Keratinocyte (primary cell): Measurements from ENCODE around the gene PACS2. TPM values are rescaled to one million over a fixed set of nuclear protein-coding genes. Genes with fewer than 3 reads are reported as not detected.

Source experiments
- DNase-seq: peaks from one replicate; pipeline ENCODE4 v3.0.0-alpha.2; 2011; ENCODE audit warnings: low read depth, missing footprints, low spot score
- FAIRE-seq: peaks from 2 replicates; lab custom pipeline; 2011; peaks lifted over from hg19 to GRCh38; lab: Jason Lieb, UNC
- H2AFZ ChIP-seq: 2 replicates; pipeline ENCODE4 v1.6.0; 2012; ENCODE audit warnings: low read length, control low read depth, inconsistent platforms; ENCODE audit not compliant: control insufficient read depth
- H3K27ac ChIP-seq: 2 replicates; pipeline ENCODE4 v1.5.1; 2011; ENCODE audit warnings: low read length; ENCODE audit not compliant: control insufficient read depth, insufficient read depth
- H3K27me3 ChIP-seq: 3 replicates; pipeline ENCODE4 v1.6.0; 2011; ENCODE audit warnings: low read length; ENCODE audit not compliant: control insufficient read depth, insufficient read depth; ENCODE audit errors: extremely low read depth
- H3K36me3 ChIP-seq, 2 experiments: 2 replicates in 1 of 2; 3 replicates in 1 of 2; pipeline ENCODE4 v1.5.1; 2011; ENCODE audit warnings: low read length in 2 of 2, mild to moderate bottlenecking in 1 of 2; ENCODE audit not compliant: control insufficient read depth in 2 of 2, insufficient read depth in 2 of 2; ENCODE audit errors: extremely low read depth in 1 of 2
- H3K4me1 ChIP-seq: 3 replicates; pipeline ENCODE4 v1.5.1; 2011; ENCODE audit warnings: low read length; ENCODE audit not compliant: control insufficient read depth, insufficient read depth; ENCODE audit errors: extremely low read depth
- H3K4me2 ChIP-seq: 3 replicates; pipeline ENCODE4 v1.6.0; 2011; ENCODE audit warnings: low read depth, low read length; ENCODE audit not compliant: control insufficient read depth, insufficient read depth; ENCODE audit errors: extremely low read depth
- H3K4me3 ChIP-seq, 3 experiments: fragments of 200-600 bp in 1 of 3; sonication (generic) in 1 of 3; 2 replicates in 2 of 3; 3 replicates in 1 of 3; pipeline ENCODE4 v1.5.1; 2011 to 2016; ENCODE audit warnings: low read length in 3 of 3, mild to moderate bottlenecking in 3 of 3, control low read depth in 2 of 3, inconsistent platforms in 1 of 3, low read depth in 1 of 3, mixed read lengths in 1 of 3, mixed run types in 1 of 3, moderate library complexity in 1 of 3; ENCODE audit not compliant: control insufficient read depth in 2 of 3, insufficient read depth in 2 of 3; ENCODE audit errors: extremely low read depth in 1 of 3
- H3K79me2 ChIP-seq: 2 replicates; pipeline ENCODE4 v1.6.0; 2012; ENCODE audit warnings: low read length; ENCODE audit not compliant: control insufficient read depth, insufficient read depth
- H3K9ac ChIP-seq: 3 replicates; pipeline ENCODE4 v1.6.0; 2011; ENCODE audit warnings: low read length; ENCODE audit not compliant: control insufficient read depth, insufficient read depth; ENCODE audit errors: extremely low read depth
- H3K9me1 ChIP-seq: 3 replicates; pipeline ENCODE4 v1.6.0; 2011; ENCODE audit warnings: low read length; ENCODE audit not compliant: control insufficient read depth, insufficient read depth; ENCODE audit errors: extremely low read depth
- H3K9me3 ChIP-seq: 2 replicates; pipeline ENCODE4 v1.5.1; 2012; ENCODE audit warnings: low read depth, low read length; ENCODE audit not compliant: control insufficient read depth
- H4K20me1 ChIP-seq: 3 replicates; pipeline ENCODE4 v1.6.0; 2011; ENCODE audit warnings: low read length; ENCODE audit not compliant: control insufficient read depth, insufficient read depth; ENCODE audit errors: extremely low read depth
- CTCF ChIP-seq, 3 experiments: IDR thresholded peaks in 1 of 3; conservative IDR thresholded peaks in 1 of 3; optimal IDR thresholded peaks in 1 of 3; 2 replicates in 2 of 3; 3 replicates in 1 of 3; pipeline versions ENCODE3 to v1.5.1; 2011; ENCODE audit warnings: low read length in 3 of 3, mild to moderate bottlenecking in 3 of 3, moderate library complexity in 2 of 3, control low read depth in 1 of 3, inconsistent platforms in 1 of 3; ENCODE audit not compliant: insufficient read depth in 2 of 3; ENCODE audit errors: extremely low read depth in 1 of 3
- EZH2 ChIP-seq: IDR thresholded peaks from one replicate; pipeline ENCODE4 v1.6.1; 2012; ENCODE audit warnings: inconsistent platforms, mild to moderate bottlenecking, low read length, moderate library complexity
- dilution Hi-C: fragments of 300-500 bp; cut with MboI; formaldehyde crosslinking; loops from one replicate; pipeline ENCODE4 v1.7.0; 2020; ENCODE audit warnings: low sequenced_read_pairs; ENCODE audit not compliant: extremely low pct_ligation_motif_present
- polyA plus RNA-seq, 5 experiments: library from polyadenylated mRNA; depleted of rRNA in 3 of 5; stranded (reverse) in 3 of 5; stranded (forward) in 1 of 5; unstranded in 1 of 5; fragments of >200 nt; gene quantifications; 1 replicate in 1 of 5; 2 replicates in 3 of 5; 3 replicates in 1 of 5; pipeline versions ENCODE4 v1.2.1 to v1.2.3, GENCODE V29; 2011 to 2012; ENCODE audit warnings: missing spikeins in 2 of 5, low read depth in 1 of 5, low replicate concordance in 1 of 5

Gene PACS2
- polyA plus RNA-seq, 1 donor (not counting 4 experiments of a cell fraction or from before 2014, with no cell fraction given): 11.8 TPM

- Histone ChIP-seq H3K4me2 (no peak overlapping the region), H4K20me1 (peaks cover 7% of the 10 kb centered on the region), H2AFZ (no peak overlapping the region), H3K27me3 (no peaks in the 10 kb centered on the region), H3K9me3 (no peaks in the 10 kb centered on the region), H3K9me1 (no peaks in the 10 kb centered on the region), H3K27ac (no peak overlapping the region), H3K36me3 (no peaks in the 10 kb centered on the region), H3K79me2 (peaks cover 17% of the 10 kb centered on the region), H3K4me3 (no peak overlapping the region), H3K9ac (no peak overlapping the region), H3K4me1 (no peaks in the 10 kb centered on the region)
- DNase-seq: no peak
- no peak for TF ChIP-seq EZH2
- TF ChIP-seq CTCF (optimal IDR thresholded peaks at IDR 0.05 in 1 of 3, IDR thresholded peaks at IDR 0.05 in 1 of 3, conservative IDR thresholded peaks at IDR 0.05 in 1 of 3; ENCODE audit: extremely low read depth in 1 of 3, insufficient read depth in 2 of 3, low read length in 3 of 3): no peak
- FAIRE-seq: no peak
- dilution Hi-C loops: no loop called here
Measured at GRCh38 chr14:105333020-105333490, 18.5 kb downstream of the PACS2 start.

- Histone ChIP-seq H3K9me1 (no peaks in the 10 kb centered on the region), H3K27me3 (no peaks in the 10 kb centered on the region), H3K4me1 (no peaks in the 10 kb centered on the region), H3K36me3 (no peaks in the 10 kb centered on the region), H3K27ac (no peak overlapping the region), H3K4me3 (no peak overlapping the region), H3K79me2 (peaks cover 17% of the 10 kb centered on the region), H4K20me1 (peaks cover 7% of the 10 kb centered on the region), H3K9ac (no peak overlapping the region), H2AFZ (no peak overlapping the region), H3K4me2 (no peak overlapping the region), H3K9me3 (no peaks in the 10 kb centered on the region)
- DNase-seq (no peak), FAIRE-seq (no peak)
- no peak for TF ChIP-seq CTCF (optimal IDR thresholded peaks at IDR 0.05 in 1 of 3, IDR thresholded peaks at IDR 0.05 in 1 of 3, conservative IDR thresholded peaks at IDR 0.05 in 1 of 3; ENCODE audit: extremely low read depth in 1 of 3, insufficient read depth in 2 of 3, low read length in 3 of 3)
- no peak for TF ChIP-seq EZH2
- dilution Hi-C loops: no loop called here
Measured at GRCh38 chr14:105333613-105334364, 19.2 kb downstream of the PACS2 start.
